ENCODE results near the gene CRACDL.

Gene CRACDL

DNA sequence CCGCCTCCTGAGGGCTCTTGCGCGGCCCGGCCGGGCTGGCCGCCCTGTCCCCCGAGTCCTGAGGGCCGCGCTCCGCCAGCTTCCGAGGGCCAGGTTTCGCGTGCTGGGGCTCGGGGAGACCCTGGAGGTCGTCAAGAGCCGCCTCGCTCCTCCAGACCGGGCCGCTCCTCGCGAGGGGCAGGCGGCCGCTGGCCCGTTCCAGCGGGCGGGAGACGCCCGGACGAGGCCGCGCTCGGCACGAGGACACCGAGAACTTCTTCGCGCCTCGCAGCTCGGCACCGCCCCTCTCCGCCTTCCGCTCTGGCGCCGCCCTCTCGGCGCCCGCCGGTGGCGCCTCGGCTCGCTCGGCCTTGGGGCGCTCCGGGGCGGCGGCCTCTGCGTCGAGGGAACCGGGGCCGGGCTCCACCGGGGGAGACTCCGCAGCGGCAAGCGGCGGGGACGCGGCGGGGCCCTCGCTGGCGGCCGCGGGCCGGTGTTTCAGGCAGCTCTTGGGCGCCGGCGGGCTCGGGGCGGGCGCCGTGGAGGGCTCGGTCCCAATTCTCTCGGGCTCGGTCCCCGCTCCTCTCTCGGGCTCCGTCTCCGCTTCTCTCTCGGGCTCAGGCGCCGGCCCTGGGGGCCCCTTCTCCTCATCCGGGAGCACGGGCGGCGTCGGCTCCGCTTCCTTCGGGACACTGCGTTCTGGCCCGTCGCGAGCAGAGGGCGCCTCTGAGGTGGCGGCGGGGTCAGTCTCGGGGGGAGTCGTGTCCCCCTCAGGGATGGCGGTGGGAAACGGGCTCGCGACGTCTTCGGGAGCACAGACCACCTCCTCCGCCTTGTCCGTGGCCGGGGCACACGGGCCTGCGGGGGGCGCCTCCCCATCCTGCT lies 113.5 kb downstream of the CRACDL start:
- DNase-seq = no peak

- no peak for DNase-seq
These were observed 114.3 kb downstream of the CRACDL start for GRCh38 chr2:98821629-98822135.

GRCh38 chr2:98819231-98819766 lies 116.7 kb downstream of the CRACDL start:
- no peak for DNase-seq

DNA sequence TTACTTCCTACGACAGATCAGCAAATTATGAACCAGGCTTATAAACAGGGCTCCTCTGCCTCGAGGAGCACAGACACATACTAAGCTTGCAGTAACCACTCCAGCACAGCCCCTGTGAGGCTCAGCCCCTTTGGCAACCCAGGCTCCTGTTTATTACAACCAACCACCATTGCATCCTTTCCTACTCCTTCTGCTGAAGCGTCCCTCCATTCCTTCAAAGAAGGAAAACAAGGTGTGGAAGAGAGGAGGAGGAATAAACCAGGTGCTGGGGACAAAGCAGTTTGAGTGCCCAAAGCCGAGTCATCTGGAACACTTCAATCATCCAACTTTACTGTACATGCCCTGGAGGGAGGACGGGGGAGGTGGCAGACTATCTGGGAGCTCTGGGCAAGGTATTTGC lies 117.9 kb downstream of the CRACDL start:
- no peak for DNase-seq

- DNase-seq = no peak
These were observed 119.7 kb downstream of the CRACDL start for GRCh38 chr2:98816281-98816680.

- no peak for DNase-seq
These were observed 120.2 kb downstream of the CRACDL start for GRCh38 chr2:98815795-98816194.

DNA sequence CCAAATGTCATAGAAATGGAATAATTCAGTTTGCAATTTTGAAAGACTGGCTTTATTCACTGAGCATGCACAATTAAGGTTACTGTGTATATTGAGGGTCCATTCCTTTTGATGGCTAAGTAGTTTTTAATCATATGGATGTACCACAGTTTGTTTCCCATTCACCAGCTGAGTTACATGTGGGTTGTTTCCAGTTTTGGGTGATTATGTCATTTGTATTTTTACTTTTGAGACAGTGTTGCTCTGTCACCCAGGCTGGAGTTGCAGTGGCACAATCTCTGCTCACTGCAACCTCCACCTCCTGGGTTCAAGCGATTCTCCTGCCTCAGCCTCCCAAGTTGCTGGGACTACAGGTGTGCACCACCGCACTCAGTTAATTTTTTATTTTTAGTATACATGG lies 124.3 kb downstream of the CRACDL start:
- DNase-seq = no peak

- DNase-seq = no peak
These were observed 125.5 kb downstream of the CRACDL start for GRCh38 chr2:98810588-98810928.

DNA sequence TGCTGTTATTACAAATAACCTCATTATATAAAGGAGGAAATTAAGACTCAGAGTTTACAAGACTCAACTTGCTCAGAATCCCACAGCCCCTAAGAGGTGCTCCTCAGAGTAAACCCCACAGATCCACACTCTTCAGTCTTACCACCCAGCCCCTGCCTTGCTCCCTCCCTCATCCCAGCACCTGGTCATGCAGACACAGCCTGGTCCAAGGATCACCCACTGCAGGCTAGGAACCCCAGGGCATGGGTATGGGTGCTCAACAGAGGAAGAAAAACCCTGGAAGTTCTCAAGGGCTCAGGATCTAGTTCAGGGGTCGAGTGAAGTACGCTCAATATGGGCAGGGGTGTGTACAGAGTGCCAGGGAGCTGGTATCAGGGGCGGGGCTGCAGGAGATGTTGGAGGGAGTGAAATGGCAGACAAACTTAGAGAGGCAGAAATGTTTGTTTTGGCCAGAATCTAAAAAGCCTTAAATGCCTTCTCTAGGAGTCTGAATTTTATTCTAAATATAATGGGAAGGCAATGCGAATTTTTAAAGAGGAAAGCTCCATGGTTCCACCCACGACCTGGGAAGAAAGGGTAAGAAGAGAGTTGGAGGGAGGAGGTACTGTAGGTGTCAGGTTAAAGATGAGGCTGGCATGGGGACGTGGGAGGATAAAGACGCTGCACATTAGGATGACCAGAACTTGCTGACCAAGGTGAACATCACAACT lies 126.0 kb downstream of the CRACDL start:
- DNase-seq = no peak

GRCh38 chr2:98809116-98809515 lies 126.9 kb downstream of the CRACDL start:
- no peak for DNase-seq

DNA sequence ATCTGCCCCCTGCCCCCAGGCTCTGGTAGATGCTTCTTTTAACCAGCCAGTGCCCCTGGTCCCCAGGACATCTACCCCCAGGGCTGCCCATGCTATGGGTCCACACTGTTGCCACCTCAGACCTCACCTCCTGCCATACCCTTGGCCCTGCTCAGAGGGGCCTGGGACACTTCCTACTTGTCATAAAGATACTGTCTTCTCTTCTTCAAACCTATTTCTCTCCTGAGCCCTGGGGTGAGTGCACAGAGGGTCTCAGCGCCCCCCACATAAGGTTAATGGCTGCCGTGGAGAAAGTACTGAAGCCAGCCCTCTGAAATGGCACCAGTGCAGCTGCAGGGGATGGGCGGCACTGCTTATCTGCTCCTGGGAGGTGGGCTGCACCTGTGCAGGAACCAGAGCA lies 127.5 kb downstream of the CRACDL start:
- DNase-seq = no peak

DNA sequence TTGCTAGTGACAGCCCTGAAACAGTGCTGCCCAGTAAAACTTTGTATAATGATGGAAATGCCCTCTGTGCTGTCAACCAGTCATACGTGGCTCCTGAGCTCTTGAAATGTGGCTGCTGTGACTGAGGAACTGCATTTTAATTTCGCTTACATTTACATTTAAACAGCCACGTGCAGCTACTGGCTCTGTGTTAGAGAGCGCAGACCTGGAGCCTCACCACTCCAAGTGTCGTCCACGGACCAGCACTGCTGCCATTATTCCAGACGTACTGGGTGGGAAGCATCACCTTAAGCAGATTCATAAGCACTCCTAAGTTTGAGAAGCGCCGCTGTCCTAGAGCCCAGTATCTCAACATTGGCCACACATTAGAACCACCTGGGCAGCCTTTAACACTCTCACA lies 128.1 kb downstream of the CRACDL start:
- no peak for DNase-seq

DNA sequence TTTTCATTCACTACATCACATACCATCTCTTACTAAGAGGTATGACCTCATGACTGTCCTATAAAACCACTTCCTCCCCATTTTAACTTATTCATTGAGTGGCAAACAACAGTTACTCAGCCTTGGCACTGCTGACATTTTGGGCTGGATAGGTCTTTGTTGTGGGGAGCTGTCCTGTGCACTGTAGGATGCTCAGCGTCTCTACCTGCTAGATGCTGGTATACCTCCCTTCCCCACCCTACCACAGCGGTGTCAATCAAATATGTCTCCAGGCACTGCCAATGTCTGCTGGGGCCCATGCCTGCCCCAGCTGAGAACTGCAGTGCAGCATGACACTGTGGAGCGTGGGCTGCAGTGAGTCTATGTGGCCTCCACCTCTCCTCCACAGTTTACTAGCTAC lies 128.8 kb downstream of the CRACDL start:
- no peak for DNase-seq

DNA sequence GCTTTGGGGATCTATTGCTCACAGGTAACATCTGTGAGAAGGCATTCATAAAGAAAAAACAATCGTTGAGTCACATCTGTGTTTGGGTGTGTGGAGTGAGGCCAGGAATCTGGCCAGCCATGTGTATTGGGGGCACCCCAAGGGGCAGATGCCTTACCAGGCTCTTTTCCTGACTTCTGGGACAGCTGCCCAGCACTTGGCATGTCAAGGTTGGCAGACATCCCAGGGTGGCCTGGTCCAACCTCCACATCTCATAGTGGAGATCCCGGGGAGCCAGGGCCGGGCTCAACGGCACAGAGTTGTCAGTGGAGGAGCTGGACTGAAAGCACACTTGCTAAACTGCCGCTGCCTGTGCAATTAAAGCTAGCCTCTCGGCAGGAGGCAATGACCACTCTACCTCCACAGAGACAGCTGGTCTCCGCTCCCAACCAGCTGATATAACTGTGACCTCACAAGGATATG lies 129.8 kb downstream of the CRACDL start:
- DNase-seq = no peak

- no peak for DNase-seq
These were observed 130.4 kb downstream of the CRACDL start for GRCh38 chr2:98805412-98806171.

GRCh38 chr2:98804736-98805135 lies 131.3 kb downstream of the CRACDL start:
- no peak for DNase-seq

GRCh38 chr2:98804265-98804650 lies 131.8 kb downstream of the CRACDL start:
- no peak for DNase-seq

GRCh38 chr2:98803405-98804264 lies 132.4 kb downstream of the CRACDL start:
- no peak for DNase-seq

GRCh38 chr2:98802344-98802743 lies 133.7 kb downstream of the CRACDL start:
- DNase-seq = no peak

GRCh38 chr2:98801921-98802321 lies 134.1 kb downstream of the CRACDL start:
- no peak for DNase-seq

- DNase-seq = no peak
These were observed 134.7 kb downstream of the CRACDL start for GRCh38 chr2:98801286-98801685.
